K562 (cell line): ENCODE measurements around the gene PPM1E. TPM values are rescaled to one million over a fixed set of nuclear protein-coding genes. Genes with fewer than 3 reads are reported as not detected.
A peak's percentile ranks its signal among the peaks of the same experiment; 100 is the strongest.

Experiments
- ATAC-seq: fragments of 200-7000 bp; cut with Tn5 transposase; 3 replicates; pipeline ENCODE4 v1.9.1; 2020; ENCODE audit warnings: moderate library complexity
- BruUV-seq: library from RNA; stranded (reverse); fragments of 400-500 nt; replicated peaks from 2 replicates; lab custom pipeline; 2021; lab: Mats Ljungman, UMichigan
- CTCF ChIA-PET: fragments of 300-600 bp; formaldehyde crosslinking; extraction: SDS; loops from one replicate; lab custom pipeline; 2021; ENCODE audit warnings: low intra/inter-chr PET ratio; lab: Yijun Ruan, JAX
- POLR2A ChIA-PET: fragments of 300-600, 350-650 bp; sonication (Branson Sonifier 250); formaldehyde crosslinking; extraction: SDS; loops from one replicate; lab custom pipeline; 2021; ENCODE audit warnings: antibody characterized with exemption, inconsistent platforms; lab: Yijun Ruan, JAX
- DNase-seq, 4 experiments: peaks; one replicate each; pipeline versions ENCODE4 v3.0.0 to v3.0.0-alpha.2; 2011 to 2018; ENCODE audit warnings: low spot score in 3 of 4, mixed read lengths in 3 of 4; ENCODE audit errors: extremely low read depth in 1 of 4
- FAIRE-seq: peaks from 2 replicates; lab custom pipeline; 2011; peaks lifted over from hg19 to GRCh38; lab: Jason Lieb, UNC
- H2AFZ ChIP-seq: 2 replicates; pipeline ENCODE4 v1.6.0; 2011; ENCODE audit warnings: low read depth, low read length, control low read depth, inconsistent platforms
- H3K27ac ChIP-seq: fragments of 200-600 bp; 3 replicates; pipeline ENCODE4 v1.8.0; 2011; ENCODE audit warnings: low read depth, mild to moderate bottlenecking, control low read depth, inconsistent platforms, low read length, moderate library complexity, mixed read lengths; ENCODE audit errors: extremely low read depth
- H3K27me3 ChIP-seq, 2 experiments: fragments of 300-600 bp in 1 of 2; 2 replicates in 1 of 2; 3 replicates in 1 of 2; pipeline versions ENCODE4 v1.6.0 to v1.8.0; 2011; ENCODE audit warnings: inconsistent platforms in 2 of 2, low read length in 2 of 2, mild to moderate bottlenecking in 1 of 2, mixed read lengths in 1 of 2, moderate library complexity in 1 of 2; ENCODE audit not compliant: control insufficient read depth in 2 of 2, insufficient read depth in 2 of 2
- H3K36me3 ChIP-seq: fragments of 300-600 bp; 3 replicates; pipeline ENCODE4 v1.8.0; 2011; ENCODE audit warnings: mild to moderate bottlenecking, low read length, inconsistent platforms; ENCODE audit not compliant: control insufficient read depth, insufficient read depth
- H3K4me1 ChIP-seq, 2 experiments: fragments of 200-600 bp in 1 of 2; replicated peaks in 1 of 2; 2 replicates in 1 of 2; 3 replicates in 1 of 2; pipeline versions ENCODE4 v1.5.1 to v1.8.0; 2011; ENCODE audit warnings: inconsistent platforms in 2 of 2, low read length in 2 of 2, mild to moderate bottlenecking in 1 of 2, mixed read lengths in 1 of 2, moderate library complexity in 1 of 2; ENCODE audit not compliant: control insufficient read depth in 2 of 2, insufficient read depth in 2 of 2
- H3K4me2 ChIP-seq: 2 replicates; pipeline ENCODE4 v1.6.1; 2011; ENCODE audit warnings: low read length, control low read depth, inconsistent platforms, mixed read lengths; ENCODE audit not compliant: insufficient read depth
- H3K4me3 ChIP-seq: fragments of 200-600 bp; sonication (generic), shearing (Covaris generic); 2 replicates; pipeline ENCODE4 v1.5.1; 2016; ENCODE audit warnings: control low read depth, inconsistent platforms
- H3K79me2 ChIP-seq: fragments of 200-600 bp; 3 replicates; pipeline ENCODE4 v1.8.0; 2011; ENCODE audit warnings: low read length, inconsistent platforms; ENCODE audit not compliant: control insufficient read depth, insufficient read depth
- H3K9ac ChIP-seq, 2 experiments: 2 replicates each; pipeline versions ENCODE4 v1.6.0 to v1.6.1; 2011; ENCODE audit warnings: low read depth in 2 of 2, low read length in 2 of 2, control low read depth in 1 of 2, inconsistent platforms in 1 of 2, mild to moderate bottlenecking in 1 of 2, mixed read lengths in 1 of 2; ENCODE audit not compliant: insufficient read depth in 1 of 2
- H3K9me1 ChIP-seq: one replicate; pipeline ENCODE4 v1.6.0; 2011; ENCODE audit warnings: inconsistent platforms, mild to moderate bottlenecking, low read length, moderate library complexity; ENCODE audit not compliant: control insufficient read depth, insufficient read depth
- H3K9me3 ChIP-seq: replicated peaks from 2 replicates; pipeline ENCODE4 v1.5.1; 2011; ENCODE audit warnings: low read depth, low read length, inconsistent platforms; ENCODE audit not compliant: control insufficient read depth, insufficient read depth
- H4K20me1 ChIP-seq: replicated peaks from 2 replicates; pipeline ENCODE4 v1.6.1; 2011; ENCODE audit warnings: low read length, inconsistent platforms, mixed read lengths; ENCODE audit not compliant: control insufficient read depth, insufficient read depth
- EWSR1 ChIP-seq: fragments of 450-650 bp; IDR thresholded peaks from 2 replicates; pipeline ENCODE4 v1.6.1; 2018; ENCODE audit warnings: borderline replicate concordance, mild to moderate bottlenecking, low read depth, moderate library complexity; ENCODE audit not compliant: partially characterized antibody
- MYNN ChIP-seq, 2 experiments: sonication (generic); formaldehyde crosslinking in 1 of 2; IDR thresholded peaks; 2 replicates each; pipeline versions ENCODE4 v1.5.0 to v1.6.1; 2016 to 2020; ENCODE audit warnings: antibody characterized with exemption in 1 of 2, missing genetic modification reagents in 1 of 2
- RBM22 ChIP-seq: fragments of 200-400 bp; formaldehyde crosslinking; IDR thresholded peaks from 2 replicates; pipeline ENCODE4 v1.6.1; 2018; ENCODE audit warnings: low read length, low read depth; ENCODE audit not compliant: poor library complexity, severe bottlenecking
- ZBTB11 ChIP-seq, 3 experiments: fragments of 200-800 bp in 1 of 3; fragments of 250-450 bp in 1 of 3; fragments of 450-650 bp in 1 of 3; sonication (Bioruptor Pico) in 1 of 3; sonication (Bioruptor generic) in 1 of 3; formaldehyde crosslinking in 1 of 3; IDR thresholded peaks; 2 replicates each; pipeline versions ENCODE4 v1.6.1 to v1.8.0; 2016 to 2022; ENCODE audit warnings: mild to moderate bottlenecking in 2 of 3, missing genetic modification characterization in 2 of 3, missing compliant biosample characterization in 1 of 3, moderate library complexity in 1 of 3
- ZNF512 ChIP-seq: IDR thresholded peaks from 2 replicates; pipeline ENCODE4 v1.6.1; 2016; ENCODE audit warnings: missing genetic modification characterization, missing compliant biosample characterization
- WGBS: fragments of 100-300 bp; shearing (Covaris generic); methylation state at CpG from one replicate; pipeline ENCODE4 v1.1.6; 2016; ENCODE audit warnings: low coverage, mixed read lengths; ENCODE audit not compliant: insufficient coverage; ENCODE audit errors: missing lambda C conversion rate; 5-methylcytosine and 5-hydroxymethylcytosine counted together
- in situ Hi-C: fragments of 300-500 bp; cut with MboI; formaldehyde crosslinking; loops from 4 replicates; pipeline ENCODE4 v1.15.0; 2018; ENCODE audit warnings: inconsistent platforms, mixed read lengths
- intact Hi-C: fragments of 100-400 bp; cut with micrococcal nuclease; formaldehyde crosslinking; loops from 2 replicates; pipeline ENCODE4 v1.14.2; 2022
- polyA plus RNA-seq, 8 experiments: library from polyadenylated mRNA; depleted of rRNA in 4 of 8; stranded (reverse) in 5 of 8; unstranded in 3 of 8; fragments of >200 nt; fragmentation: Nextera tagmentation in 2 of 8; fragmentation: Illumina TruSeq in 1 of 8; extraction: Ambion mirVana in 2 of 8; extraction: Trizol in 1 of 8; gene quantifications; 2 replicates each; pipeline versions ENCODE4 v1.2.1 to v1.2.3, GENCODE V29; 2011 to 2014; ENCODE audit warnings: inconsistent platforms in 1 of 8, missing spikeins in 1 of 8
- total RNA-seq, 7 experiments: library from RNA; depleted of rRNA in 6 of 7; stranded (reverse); fragments of >200 nt in 6 of 7; fragmentation: Illumina TruSeq in 2 of 7; extraction: Trizol in 2 of 7; gene quantifications; 2 replicates each; pipeline versions ENCODE4 v1.2.1 to v1.2.3, GENCODE V29; 2011 to 2021; ENCODE audit warnings: low replicate concordance in 1 of 7

PPM1E gene
- total and polyA plus RNA-seq, 9 of the 15 experiments (the other 6 are each of a cell fraction or from before 2014, with no cell fraction given): 1.0 to 5.7 (median 4.7) TPM

GRCh38 chr17:58989629-58990028 lies 234.0 kb downstream of the PPM1E start:
- ATAC-seq: no peak
- Histone ChIP-seq H3K9ac (no peak overlapping the region), H3K27me3 (no peaks in the 10 kb centered on the region), H3K36me3 (no peaks in the 10 kb centered on the region), H3K4me1 (peaks cover 0 to 10% of the 10 kb centered on the region in 2 experiments; a peak in 3 of 5 replicates), H3K9me1 (no peaks in the 10 kb centered on the region), H4K20me1 (no peaks in the 10 kb centered on the region), H3K27ac (no peak overlapping the region), H3K79me2 (no peaks in the 10 kb centered on the region)
- DNase-seq: no peak
- in situ Hi-C loops: no loop called here
- no peak for FAIRE-seq
- ChIA-PET CTCF (no interaction called here), POLR2A (no interaction called here)
- BruUV-seq: no TSS peak
- 68% methylated on average over 2 of the region's 2 CpGs for WGBS
- intact Hi-C loops: no loop called here
- TF ChIP-seq RBM22 (no peak), MYNN (IDR thresholded peaks at IDR 0.05) (no peak), MYNN (CRISPR knock-in tag; IDR thresholded peaks at IDR 0.05) (no peak), EWSR1 (peak; percentile 82)
- TF ChIP-seq, all 486 proteins: peak for 1
- Histone ChIP-seq H3K4me2 (no peak overlapping the region), H3K4me3 (no peak overlapping the region), H3K9me3 (no peaks in the 10 kb centered on the region), H2AFZ (no peak overlapping the region)

- CTCF ChIA-PET: no interaction called here
- in situ Hi-C loops: no loop called here
- 88% methylated on average over 4 of the region's 4 CpGs for WGBS
- intact Hi-C loops: no loop called here
- FAIRE-seq (no peak), ATAC-seq (no peak), DNase-seq (no peak)
- H4K20me1 ChIP-seq: no peaks in the 10 kb centered on the region
- no TSS peak for BruUV-seq
- no peaks in the 10 kb centered on the region for H3K4me1 ChIP-seq
- no peak overlapping the region for H2AFZ ChIP-seq
- H3K9me1 ChIP-seq: no peaks in the 10 kb centered on the region
- H3K4me3 ChIP-seq: no peak overlapping the region
- no peaks in the 10 kb centered on the region for H3K9me3 ChIP-seq
- H3K4me2 ChIP-seq: no peak overlapping the region
- H3K9ac ChIP-seq: no peak overlapping the region
- no peaks in the 10 kb centered on the region for H3K27me3 ChIP-seq
- H3K36me3 ChIP-seq: peaks cover 1% of the 10 kb centered on the region; the same call in 1 of the 3 replicates
- POLR2A ChIA-PET: interaction anchor here (0.6 to 0.9 kb wide), 2 partner anchors 13 to 360 kb away, joined by 3 read pairs; no protein-coding TSS in a partner anchor
- no peak for TF ChIP-seq ZNF512 (tag)
- TF ChIP-seq ZBTB11 (CRISPR knock-in tag; IDR thresholded peaks at IDR 0.05): peak in 1 of 3 experiments; percentile 83; a peak in 2 of 6 replicates
- no peak overlapping the region for H3K27ac ChIP-seq
- H3K79me2 ChIP-seq: no peaks in the 10 kb centered on the region
Observed at GRCh38 chr17:58991718-58992331, 236.2 kb downstream of the PPM1E start.
